HG03558 (cell line): ENCODE measurements around the gene RPS27A.
A peak's percentile ranks its signal among the peaks of the same experiment; 100 is the strongest.
"Not testable (repeated sequence)": the region's sequence is repeated elsewhere in the genome, so short reads cannot be mapped to it uniquely, and the experiment has no call there.

Source experiments
- ATAC-seq: cut with Tn5 transposase; IDR thresholded peaks from one replicate; pipeline ENCODE4 v1.9.1; 2021; ENCODE audit warnings: moderate number of reproducible peaks; ENCODE audit not compliant: unreplicated experiment; ENCODE audit errors: extremely low read depth

RPS27A gene

GRCh38 chr2:55232084-55232862 is at the start of gene RPS27A, which contains the start of gene CLHC1:
Gene RPS27A (plus strand): TSS chr2:55232688. CDS start chr2:55232825, 137 bp downstream.
Gene CLHC1 (minus strand): TSS chr2:55232293. CDS start chr2:55222411, 9,882 bp downstream.
- peak; percentile 92 for ATAC-seq

DNA sequence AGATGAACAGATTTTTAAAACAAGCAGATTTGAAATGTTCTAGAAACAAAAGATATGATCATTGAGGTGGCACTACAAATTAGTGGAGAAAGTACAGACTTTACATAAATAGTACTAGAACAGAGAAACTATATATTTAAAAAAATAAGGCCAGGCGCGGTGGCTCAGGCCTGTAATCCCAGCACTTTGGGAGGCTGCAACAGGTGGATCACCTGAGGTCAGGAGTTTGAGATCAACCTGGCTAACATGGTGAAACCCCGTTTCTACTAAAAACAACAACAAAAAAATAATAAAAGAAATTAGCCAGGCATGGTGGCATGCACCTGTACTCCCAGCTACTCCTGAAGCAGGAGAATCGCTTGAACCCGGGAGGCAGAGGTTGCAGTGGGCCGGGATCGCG is 45.7 kb upstream of the RPS27A start:
- ATAC-seq, result not testable (repeated sequence)

GRCh38 chr2:55191888-55192287 is 40.6 kb upstream of the RPS27A start:
- ATAC-seq, result not testable (repeated sequence)

- no peak for ATAC-seq
Observed at GRCh38 chr2:55196526-55196925, 36.0 kb upstream of the RPS27A start.

- ATAC-seq, result no peak
Observed at GRCh38 chr2:55200416-55200815, 32.1 kb upstream of the RPS27A start.

DNA sequence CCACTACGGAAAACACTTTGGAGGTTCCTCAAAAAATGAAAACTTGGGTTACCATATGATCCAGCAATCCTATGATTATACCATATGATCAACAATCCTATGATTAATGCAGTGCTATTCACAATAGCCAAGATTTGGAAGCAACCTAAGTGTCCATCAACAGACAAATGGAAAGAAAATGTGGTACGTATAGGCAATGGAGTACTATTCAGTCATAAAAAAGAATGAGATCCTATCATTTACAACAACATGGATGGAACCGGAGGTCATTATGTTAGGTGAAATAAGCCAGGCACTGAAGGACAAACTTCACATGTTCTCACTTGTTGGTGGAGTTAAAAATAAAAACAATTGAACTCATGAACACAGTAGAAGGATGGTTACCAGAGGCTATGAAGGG is 28.0 kb upstream of the RPS27A start:
- no peak for ATAC-seq

DNA sequence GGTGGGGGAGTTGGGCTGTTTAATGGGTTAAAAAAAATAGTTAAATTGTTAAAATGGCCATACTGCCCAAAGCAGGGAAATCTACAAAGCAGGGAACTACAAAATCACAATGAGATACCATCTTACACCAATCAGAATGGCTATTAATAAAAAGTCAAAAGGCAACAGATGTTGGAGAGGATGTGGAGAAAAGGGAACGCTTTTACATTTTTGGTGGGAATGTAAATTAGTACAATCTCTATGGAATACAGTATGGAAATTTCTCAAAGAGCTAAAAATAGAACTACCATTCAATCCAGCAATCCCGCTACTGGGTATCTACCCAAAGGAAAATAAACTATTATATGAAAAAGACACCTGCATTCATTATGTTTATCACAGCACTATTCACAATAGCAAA is 27.5 kb upstream of the RPS27A start:
- no peak for ATAC-seq

DNA sequence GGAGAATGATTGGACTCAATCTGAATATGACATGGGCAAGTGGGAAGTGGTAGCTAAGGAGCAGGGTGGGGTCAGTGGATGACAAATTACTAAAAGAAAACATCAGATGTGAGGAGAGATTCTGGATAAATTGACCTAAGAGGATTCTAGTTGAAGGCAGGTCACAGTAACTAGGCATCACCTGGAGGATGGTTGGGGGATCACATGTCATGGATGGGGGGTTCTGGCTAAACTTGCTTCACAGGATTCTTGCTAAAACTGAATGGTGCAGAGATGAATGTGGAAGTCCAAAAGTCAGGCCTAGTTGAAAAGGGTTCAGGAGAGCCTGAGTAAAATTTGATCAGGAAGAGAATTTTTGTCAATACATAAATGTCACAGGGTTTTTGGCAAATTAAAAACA is 18.7 kb upstream of the RPS27A start:
- ATAC-seq, result no peak

GRCh38 chr2:55223958-55224760 is 8.3 kb upstream of the RPS27A start:
- ATAC-seq, result no peak

DNA sequence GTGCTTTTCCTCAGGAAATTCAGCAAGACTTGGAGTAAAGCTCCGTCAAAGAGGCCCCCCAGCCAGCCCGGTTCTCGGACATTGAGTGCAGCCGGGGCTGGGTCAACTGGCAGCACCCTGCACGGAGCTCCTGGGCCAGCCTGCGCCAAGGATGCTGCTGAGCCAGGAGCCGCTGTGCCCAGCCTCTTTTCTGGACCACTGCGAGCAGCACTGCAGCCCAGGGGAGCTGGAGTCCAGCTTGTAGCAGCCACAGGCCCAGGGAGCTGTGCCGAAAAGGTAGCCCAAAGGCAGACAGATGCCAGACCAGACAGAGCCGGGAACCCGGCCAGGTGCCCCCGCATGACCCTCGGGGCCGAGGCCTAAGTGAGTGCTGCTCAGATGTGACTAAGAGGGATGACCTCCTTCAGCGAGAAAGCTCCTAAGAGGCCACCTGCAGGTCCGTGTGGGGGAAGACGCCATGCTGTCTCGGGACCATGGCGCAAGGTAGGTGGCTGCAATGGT is 7.7 kb upstream of the RPS27A start:
- no peak for ATAC-seq

DNA sequence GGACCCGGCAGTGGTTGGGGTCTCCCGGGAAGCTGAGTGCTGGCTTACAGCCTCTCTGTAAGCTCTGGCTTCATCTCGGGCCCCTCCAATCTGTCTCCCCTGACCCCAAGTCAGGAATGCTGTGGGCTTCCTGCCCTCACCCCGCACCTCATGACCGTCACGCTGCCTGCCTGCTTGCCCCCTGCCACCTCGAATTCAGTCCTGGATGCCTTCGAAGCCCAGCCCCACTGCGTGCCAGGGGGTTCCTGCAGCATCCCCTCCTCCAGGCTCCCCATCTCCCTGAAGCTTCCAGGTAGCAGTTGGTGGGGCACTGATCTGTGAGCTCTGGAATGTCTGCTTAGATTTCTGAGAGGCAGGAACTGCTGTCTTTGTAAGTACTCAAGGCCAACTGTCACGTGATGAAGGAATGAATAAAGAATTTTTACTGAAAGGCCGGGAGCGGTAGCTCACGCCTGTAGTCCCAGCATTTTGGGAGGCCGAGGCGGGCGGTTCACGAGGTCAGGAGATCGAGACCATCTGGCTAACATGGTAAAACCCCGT is 6.9 kb upstream of the RPS27A start:
- no peak for ATAC-seq

DNA sequence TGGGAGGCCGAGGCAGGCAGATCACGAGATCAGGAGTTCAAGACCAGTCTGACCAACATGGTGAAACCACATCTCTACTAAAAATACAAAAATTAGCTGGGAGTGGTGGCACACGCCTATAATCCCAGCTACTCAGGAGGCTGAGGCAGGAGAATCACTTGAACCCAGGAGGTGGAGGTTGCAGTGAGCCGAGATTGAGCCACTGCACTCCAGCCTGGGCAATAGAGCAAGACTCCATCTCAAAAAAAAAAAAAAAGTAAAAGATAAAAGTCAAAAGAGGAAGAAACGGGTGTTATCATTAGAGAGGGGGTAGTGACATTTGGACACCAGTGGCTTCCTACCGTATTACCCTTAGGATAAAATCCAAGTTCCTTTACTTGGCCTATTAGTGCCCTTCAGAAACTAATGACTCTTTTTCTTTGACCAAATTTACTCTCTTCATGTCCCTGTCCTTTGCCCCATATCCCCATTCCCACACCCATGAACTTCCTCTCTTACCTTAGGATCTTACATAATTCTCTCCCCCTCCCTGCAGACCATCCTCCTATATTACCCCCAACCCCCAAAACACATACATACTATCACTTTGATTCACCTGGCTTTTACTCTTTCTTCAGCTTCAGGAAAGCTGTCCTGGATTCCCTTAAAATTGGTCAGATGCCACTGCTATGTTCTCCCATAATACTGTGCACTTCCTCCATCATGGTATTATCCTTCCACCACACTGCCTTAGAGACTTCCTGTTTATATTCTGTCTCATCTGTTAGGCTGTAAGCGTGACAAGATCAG is 4.9 kb upstream of the RPS27A start:
- ATAC-seq, result not testable (repeated sequence)

DNA sequence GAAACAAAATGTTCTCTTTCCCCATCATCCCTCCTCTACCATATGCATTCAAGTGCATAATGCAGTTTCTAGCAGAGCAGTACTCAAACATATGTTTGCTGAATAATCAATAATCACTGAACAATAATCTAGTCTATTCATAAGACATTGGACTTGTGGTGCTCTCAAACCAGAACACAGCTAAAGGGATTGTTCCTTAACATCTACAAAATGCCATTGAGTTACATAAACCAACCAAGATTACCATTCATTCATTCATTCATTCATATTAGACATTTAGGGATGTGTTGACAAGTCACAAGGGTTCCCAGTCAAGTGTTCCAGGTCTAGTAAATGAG is 4.3 kb upstream of the RPS27A start:
- ATAC-seq, result no peak

- ATAC-seq, result no peak
Observed at GRCh38 chr2:55229221-55229620, 3.3 kb upstream of the RPS27A start.

GRCh38 chr2:55230551-55230950 is 1.9 kb upstream of the RPS27A start:
- ATAC-seq, result no peak

DNA sequence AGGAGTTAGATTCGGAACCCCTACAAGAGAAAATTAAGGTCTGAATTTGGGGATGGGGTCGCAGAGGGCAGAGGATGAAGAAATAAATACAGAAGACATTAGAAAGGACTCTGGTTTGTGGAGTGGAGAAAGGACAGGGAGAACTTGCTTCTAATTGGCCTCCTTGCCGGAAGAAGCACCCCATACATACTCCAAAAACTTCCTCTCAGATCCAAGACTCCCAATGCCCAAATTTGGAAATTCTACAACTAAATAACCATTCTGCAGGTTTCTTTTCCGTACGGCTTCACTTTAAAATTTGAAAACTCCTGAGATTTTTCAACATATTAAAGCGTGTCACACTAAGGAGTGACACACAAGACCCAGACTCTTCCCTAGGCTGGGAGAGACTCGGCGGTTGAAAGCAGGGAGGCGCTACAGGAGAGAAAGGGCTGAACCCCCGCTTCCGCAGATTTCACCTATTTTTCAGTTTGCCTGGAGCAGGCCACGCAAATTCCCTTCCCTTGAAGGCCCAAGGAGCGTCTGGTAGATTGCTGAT is 873 bp upstream of the RPS27A start:
- no peak for ATAC-seq

GRCh38 chr2:55232863-55233657 is 572 bp downstream of the RPS27A start:
- ATAC-seq, result no peak

- no peak for ATAC-seq
Observed at GRCh38 chr2:55233658-55233940, 1.1 kb downstream of the RPS27A start.

DNA sequence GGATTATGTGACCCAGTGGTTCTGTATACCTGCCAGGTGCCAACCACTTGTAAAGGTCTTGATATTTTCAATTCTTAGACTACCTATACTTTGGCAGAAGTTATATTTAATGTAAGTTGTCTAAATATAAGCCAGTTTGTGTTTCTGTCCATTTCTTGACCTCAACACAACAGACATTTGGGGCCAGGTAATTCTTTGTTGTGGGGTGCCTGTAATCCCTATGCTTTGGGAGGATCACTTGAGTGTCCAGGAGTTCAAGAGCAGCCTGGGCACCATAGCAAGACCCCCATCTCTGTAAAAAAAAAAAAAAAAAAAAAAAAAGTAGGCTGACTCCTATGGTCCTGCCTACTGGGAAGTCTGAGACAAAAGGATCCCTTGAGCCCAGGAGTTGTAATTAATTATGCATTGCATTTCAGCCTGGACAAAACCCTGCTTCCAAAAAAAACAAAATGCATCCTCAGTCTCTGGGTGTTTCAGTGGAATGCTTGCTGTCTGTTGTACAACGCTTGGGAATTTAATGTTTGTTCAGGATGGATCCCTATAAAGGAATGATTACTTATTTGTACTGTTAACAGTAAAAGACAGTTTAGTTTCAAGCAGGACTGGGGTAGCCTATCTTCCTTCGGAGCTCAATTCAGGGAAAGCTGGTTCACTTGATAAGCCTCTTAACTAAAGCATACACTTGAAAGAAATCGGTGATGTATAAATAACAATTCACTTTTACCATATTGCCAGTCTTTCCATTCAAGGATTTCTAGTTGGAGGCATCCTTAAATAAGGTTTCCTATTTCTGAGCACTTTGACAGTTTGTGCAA is 3.4 kb downstream of the RPS27A start:
- ATAC-seq, result no peak
